PC-3 (cell line): Measurements from ENCODE around the gene CENPT. TPM values are rescaled to one million over a fixed set of nuclear protein-coding genes. Genes with fewer than 3 reads are reported as not detected.

ENCODE experiments used
- ATAC-seq: fragments of 200-7000 bp; cut with Tn5 transposase; 2 replicates; pipeline ENCODE4 v1.9.1; 2020; ENCODE audit warnings: mild to moderate bottlenecking, moderate library complexity
- BruUV-seq: library from RNA; stranded (reverse); fragments of 400-500 nt; replicated peaks from 2 replicates; lab custom pipeline; 2021; lab: Mats Ljungman, UMichigan
- CTCF ChIA-PET: fragments of 300-600 bp; sonication (Branson Sonifier 250); formaldehyde crosslinking; loops from one replicate; lab custom pipeline; 2022; ENCODE audit warnings: antibody characterized with exemption; lab: Charles Lee
- POLR2A ChIA-PET: fragments of 300-600 bp; sonication (Branson Sonifier 250); formaldehyde crosslinking; loops from one replicate; lab custom pipeline; 2022; ENCODE audit warnings: antibody characterized with exemption; ENCODE audit not compliant: unreplicated experiment; lab: Charles Lee
- DNase-seq: peaks from one replicate; pipeline ENCODE4 v3.0.0-alpha.2; 2015
- H2AFZ ChIP-seq: fragments of 300-600 bp; sonication (generic); 2 replicates; pipeline ENCODE4 v1.6.0; 2016; ENCODE audit warnings: antibody characterized with exemption, low read length
- H3F3A ChIP-seq: fragments of 300-600 bp; sonication (generic); one replicate; pipeline ENCODE4 v1.6.0; 2017; ENCODE audit warnings: antibody characterized with exemption, low read length, control low read depth, mild to moderate bottlenecking; ENCODE audit not compliant: unreplicated experiment
- H3K27ac ChIP-seq: fragments of 300-600 bp; sonication (generic); 2 replicates; pipeline ENCODE4 v1.5.1; 2016; ENCODE audit warnings: mild to moderate bottlenecking, low read length
- H3K27me3 ChIP-seq: fragments of 300-600 bp; sonication (generic); 2 replicates; pipeline ENCODE4 v1.6.1; 2016; ENCODE audit warnings: low read length, mixed read lengths
- H3K36me3 ChIP-seq: fragments of 300-600 bp; sonication (generic); 2 replicates; pipeline ENCODE4 v1.6.1; 2016; ENCODE audit warnings: low read depth, mixed run types, low read length, mixed read lengths
- H3K4me1 ChIP-seq: fragments of 300-600 bp; sonication (generic); 2 replicates; pipeline ENCODE4 v1.5.1; 2016; ENCODE audit warnings: low read length; ENCODE audit not compliant: insufficient read depth
- H3K4me2 ChIP-seq: fragments of 300-600 bp; sonication (generic); 2 replicates; pipeline ENCODE4 v1.6.0; 2016; ENCODE audit warnings: low read length
- H3K4me3 ChIP-seq: fragments of 300-600 bp; sonication (generic); 2 replicates; pipeline ENCODE4 v1.5.1; 2016; ENCODE audit warnings: mild to moderate bottlenecking, low read length, mixed read lengths
- H3K79me2 ChIP-seq: fragments of 300-600 bp; sonication (generic); 2 replicates; pipeline ENCODE4 v1.6.1; 2017; ENCODE audit warnings: low read length, mixed read lengths
- H3K9ac ChIP-seq: fragments of 300-600 bp; sonication (generic); 2 replicates; pipeline ENCODE4 v1.6.0; 2016; ENCODE audit warnings: mild to moderate bottlenecking, low read length
- H3K9me2 ChIP-seq: fragments of 300-600 bp; sonication (generic); replicated peaks from 2 replicates; pipeline ENCODE4 v1.6.1; 2016; ENCODE audit warnings: mixed run types, low read length, mixed read lengths
- H3K9me3 ChIP-seq: fragments of 300-600 bp; sonication (generic); 2 replicates; pipeline ENCODE4 v1.6.1; 2016; ENCODE audit warnings: low read length, mixed read lengths
- H4K20me1 ChIP-seq: fragments of 300-600 bp; sonication (generic); 2 replicates; pipeline ENCODE4 v1.6.1; 2016; ENCODE audit warnings: low read length, mixed read lengths
- CTCF ChIP-seq: fragments of 300-600 bp; sonication (generic); conservative IDR thresholded peaks from 2 replicates; pipeline ENCODE4 v1.5.1; 2017; ENCODE audit warnings: antibody characterized with exemption, low read depth, mild to moderate bottlenecking, low read length
- EZH2 ChIP-seq: fragments of 300-600 bp; sonication (generic); IDR thresholded peaks from one replicate; pipeline ENCODE4 v1.6.1; 2017; ENCODE audit warnings: antibody characterized with exemption, mild to moderate bottlenecking, low read length; ENCODE audit not compliant: unreplicated experiment
- EZH2phosphoT487 ChIP-seq: fragments of 300-600 bp; sonication (generic); IDR thresholded peaks from 2 replicates; pipeline ENCODE4 v1.6.1; 2018; ENCODE audit warnings: mild to moderate bottlenecking, antibody characterized with exemption, low read length, borderline replicate concordance
- intact Hi-C: fragments of 100-400 bp; cut with micrococcal nuclease; formaldehyde crosslinking; loops from 2 replicates; pipeline ENCODE4 v1.9.0; 2023
- total RNA-seq: library from RNA; depleted of rRNA; stranded (reverse); fragments of >200 nt; gene quantifications from 2 replicates; pipeline ENCODE4 v1.2.3, GENCODE V29; 2014

Gene CENPT
- total RNA-seq, 1 experiment from 2014 or later = 35.1 TPM

- no peaks in the 10 kb centered on the region for H3K27me3 ChIP-seq
- peak overlapping the region; percentile 81 for H3K9ac ChIP-seq
- H4K20me1 ChIP-seq = peaks cover 7% of the 10 kb centered on the region; the same call in 1 of the 2 replicates
- H3K27ac ChIP-seq = peak overlapping the region; percentile 97
- no peak for TF ChIP-seq EZH2
- no peak for TF ChIP-seq EZH2phosphoT487
- TF ChIP-seq CTCF = no peak
- H3F3A ChIP-seq = no peaks in the 10 kb centered on the region
- ChIA-PET POLR2A (no interaction called here), CTCF (interaction anchor here (0.7 to 1.1 kb wide), 2 partner anchors 14 to 41 kb away, joined by 4 to 5 read pairs; no protein-coding TSS in a partner anchor)
- intact Hi-C loops = no loop called here
- peaks cover 10% of the 10 kb centered on the region for H3K36me3 ChIP-seq
- no peak overlapping the region for H3K4me3 ChIP-seq
- peaks cover 41% of the 10 kb centered on the region for H3K4me1 ChIP-seq
- ATAC-seq = peak; percentile 95
- peak; percentile 95 for DNase-seq
- no peaks in the 10 kb centered on the region for H3K9me3 ChIP-seq
- no peak overlapping the region for H2AFZ ChIP-seq
- H3K4me2 ChIP-seq = peak overlapping the region; percentile 75
- BruUV-seq = TSS peak; percentile 63
- H3K9me2 ChIP-seq = no peaks in the 10 kb centered on the region
- H3K79me2 ChIP-seq = peaks cover 97% of the 10 kb centered on the region
Measured at GRCh38 chr16:67857547-67858233, 10.2 kb upstream of the CENPT start.

- BruUV-seq = no TSS peak
- TF ChIP-seq EZH2phosphoT487 = no peak
- TF ChIP-seq CTCF = no peak
- no peak for TF ChIP-seq EZH2
- CTCF ChIA-PET = interaction anchor here (0.7 to 1.1 kb wide), 2 partner anchors 14 to 41 kb away, joined by 4 to 5 read pairs; no protein-coding TSS in a partner anchor
- DNase-seq = no peak
- no peak for ATAC-seq
- Histone ChIP-seq H3K4me2 (peak overlapping the region; percentile 75), H3K9ac (peak overlapping the region; percentile 52), H3K9me2 (no peaks in the 10 kb centered on the region), H3F3A (no peaks in the 10 kb centered on the region), H3K27me3 (no peaks in the 10 kb centered on the region), H3K27ac (peak overlapping the region; percentile 97), H3K4me1 (peaks cover 41% of the 10 kb centered on the region), H3K36me3 (peaks cover 10% of the 10 kb centered on the region), H3K4me3 (no peak overlapping the region), H3K9me3 (no peaks in the 10 kb centered on the region), H2AFZ (no peak overlapping the region), H4K20me1 (peaks cover 7% of the 10 kb centered on the region; the same call in 1 of the 2 replicates), H3K79me2 (peaks cover 96% of the 10 kb centered on the region)
- POLR2A ChIA-PET = interaction anchor here (0.6 kb wide), 1 partner anchor 947 kb away, joined by 7 read pairs; no protein-coding TSS in a partner anchor
- intact Hi-C loops = no loop called here
Measured at GRCh38 chr16:67856927-67857546, 9.5 kb upstream of the CENPT start.
